HG03103 (cell line): ENCODE data around the gene POMGNT1.

Experiments used
- ATAC-seq: cut with Tn5 transposase; IDR thresholded peaks from one replicate; pipeline ENCODE4 v1.9.1; 2021; ENCODE audit warnings: low read depth; ENCODE audit not compliant: unreplicated experiment

Gene POMGNT1

GRCh38 chr1:46159516-46159915, 38.7 kb downstream of the POMGNT1 start:
- no peak for ATAC-seq

GRCh38 chr1:46158312-46159281, 39.6 kb downstream of the POMGNT1 start:
- ATAC-seq, result no peak

- no peak for ATAC-seq
Measured at GRCh38 chr1:46157916-46158311, 40.3 kb downstream of the POMGNT1 start.

- ATAC-seq, result no peak
Measured at GRCh38 chr1:46153732-46154131, 44.5 kb downstream of the POMGNT1 start.

- no peak for ATAC-seq
Measured at GRCh38 chr1:46153228-46153627, 45.0 kb downstream of the POMGNT1 start.

GRCh38 chr1:46152016-46152415, 46.2 kb downstream of the POMGNT1 start:
- ATAC-seq, result no peak

GRCh38 chr1:46150085-46150484, 48.1 kb downstream of the POMGNT1 start:
- ATAC-seq, result no peak

- ATAC-seq, result no peak
Measured at GRCh38 chr1:46148318-46148717, 49.9 kb downstream of the POMGNT1 start.
